Subcutaneous adipose tissue (tissue), 4 donors: Measurements from ENCODE around the gene LEO1. TPM values are rescaled to one million over a fixed set of nuclear protein-coding genes. Genes with fewer than 3 reads are reported as not detected.

Experiments used
- CTCF ChIP-seq: fragments of 450-650 bp; IDR thresholded peaks from one replicate; pipeline ENCODE4 v1.5.1; 2016; ENCODE audit warnings: low read depth, mild to moderate bottlenecking, control low read depth, antibody characterized with exemption, moderate library complexity
- total RNA-seq, 4 donors: library from RNA; depleted of rRNA; stranded (reverse); fragments of >200 nt; gene quantifications; one replicate each; pipeline ENCODE4 v1.1.0, GENCODE V29; 2016

LEO1 gene
- total RNA-seq, 4 donors from 2014 or later = 9.5 to 13.2 (median 10.9) TPM

GRCh38 chr15:52008698-52009434 lies 37.3 kb upstream of the LEO1 start:
- no peak for TF ChIP-seq CTCF

GRCh38 chr15:52008359-52008697 lies 36.8 kb upstream of the LEO1 start:
- no peak for TF ChIP-seq CTCF

- TF ChIP-seq CTCF = no peak
Observed at GRCh38 chr15:52006702-52007340, 35.2 kb upstream of the LEO1 start.

GRCh38 chr15:52005748-52006701 lies 34.4 kb upstream of the LEO1 start:
- no peak for TF ChIP-seq CTCF

GRCh38 chr15:52004806-52005205 lies 33.2 kb upstream of the LEO1 start:
- TF ChIP-seq CTCF = no peak

GRCh38 chr15:52003710-52004109 lies 32.1 kb upstream of the LEO1 start:
- no peak for TF ChIP-seq CTCF

GRCh38 chr15:52002351-52002750 lies 30.8 kb upstream of the LEO1 start:
- no peak for TF ChIP-seq CTCF
